Effector memory CD8-positive, alpha-beta T cell (primary cell): Measurements from ENCODE around the gene RTBDN.
"Not testable (repeated sequence)": the region's sequence is repeated elsewhere in the genome, so short reads cannot be mapped to it uniquely, and the experiment has no call there.

Experiments
- ATAC-seq: fragments of 150-1000 bp; cut with Tn5 transposase; replicated peaks from 2 replicates; pipeline ENCODE4 v1.10.0; 2021; ENCODE audit warnings: mild to moderate bottlenecking, moderate library complexity
- DNase-seq, 3 experiments: peaks; one replicate each; pipeline ENCODE4 v3.0.0; 2021
- H3K27ac Mint-ChIP-seq, 2 donors: one replicate each; pipeline ENCODE4 v1.8.0; 2022; ENCODE audit warnings: mild to moderate bottlenecking in 2 of 2, mixed read lengths in 2 of 2, moderate library complexity in 2 of 2
- H3K27me3 Mint-ChIP-seq, 2 donors: one replicate each; pipeline ENCODE4 v1.8.0; 2022; ENCODE audit warnings: mixed read lengths in 2 of 2
- H3K36me3 Mint-ChIP-seq: one replicate; pipeline ENCODE4 v1.8.0; 2022; ENCODE audit warnings: mild to moderate bottlenecking, moderate library complexity, mixed read lengths; ENCODE audit not compliant: insufficient read depth
- H3K4me1 Mint-ChIP-seq, 2 donors: one replicate each; pipeline ENCODE4 v1.8.0; 2022; ENCODE audit warnings: low read depth in 2 of 2, mixed read lengths in 2 of 2
- H3K4me3 Mint-ChIP-seq, 2 donors: one replicate each; pipeline ENCODE4 v1.8.0; 2022; ENCODE audit warnings: mild to moderate bottlenecking in 2 of 2, mixed read lengths in 2 of 2, moderate library complexity in 2 of 2
- H3K9me3 Mint-ChIP-seq, 2 donors: one replicate each; pipeline ENCODE4 v1.8.0; 2022; ENCODE audit warnings: mixed read lengths in 2 of 2

RTBDN gene

DNA sequence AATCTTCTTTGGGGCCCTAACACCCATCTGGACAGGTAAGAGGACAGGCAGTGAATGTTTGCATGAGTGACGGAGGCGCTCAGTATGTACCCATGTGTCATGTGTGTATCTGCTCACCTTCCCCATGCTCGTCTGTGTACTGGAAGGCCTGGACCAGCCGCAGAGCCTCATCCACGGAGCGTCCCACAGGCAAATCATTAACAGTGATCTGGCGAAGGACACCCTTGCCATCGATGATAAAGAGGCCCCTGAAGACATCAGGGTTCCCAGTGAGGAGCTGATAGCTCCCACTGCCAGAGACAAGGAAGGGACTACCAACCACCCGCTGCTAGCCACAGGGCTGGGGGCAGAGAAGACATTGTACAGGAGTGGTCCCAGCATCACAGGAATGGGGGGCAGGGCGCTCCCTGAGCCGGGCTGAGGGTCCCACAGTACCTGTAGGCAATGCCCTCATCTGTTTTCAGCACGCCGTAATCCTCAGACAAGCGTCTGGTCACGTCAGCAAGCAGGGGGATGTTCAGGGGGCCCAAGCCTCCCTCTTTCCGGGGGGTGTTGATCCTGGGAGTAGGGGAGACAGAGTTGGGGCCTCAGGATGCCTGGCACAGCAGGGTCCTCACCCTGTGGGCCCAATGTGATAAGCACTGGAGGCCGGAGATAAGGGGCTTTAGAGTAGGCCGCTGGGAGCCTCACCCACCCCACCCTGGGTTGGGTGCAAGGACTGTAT is 34.5 kb downstream of the RTBDN start:
- no peaks in the 10 kb centered on the region for H3K9me3 Mint-ChIP-seq
- peaks cover 23 to 28% of the 10 kb centered on the region in 2 donors for H3K4me1 Mint-ChIP-seq
- H3K27ac Mint-ChIP-seq = no peak overlapping the region
- H3K27me3 Mint-ChIP-seq = no peaks in the 10 kb centered on the region
- H3K4me3 Mint-ChIP-seq = peak overlapping the region; percentile 83 to 85
- H3K36me3 Mint-ChIP-seq = peaks cover 44% of the 10 kb centered on the region
- ATAC-seq (no peak), DNase-seq (no peak)

DNA sequence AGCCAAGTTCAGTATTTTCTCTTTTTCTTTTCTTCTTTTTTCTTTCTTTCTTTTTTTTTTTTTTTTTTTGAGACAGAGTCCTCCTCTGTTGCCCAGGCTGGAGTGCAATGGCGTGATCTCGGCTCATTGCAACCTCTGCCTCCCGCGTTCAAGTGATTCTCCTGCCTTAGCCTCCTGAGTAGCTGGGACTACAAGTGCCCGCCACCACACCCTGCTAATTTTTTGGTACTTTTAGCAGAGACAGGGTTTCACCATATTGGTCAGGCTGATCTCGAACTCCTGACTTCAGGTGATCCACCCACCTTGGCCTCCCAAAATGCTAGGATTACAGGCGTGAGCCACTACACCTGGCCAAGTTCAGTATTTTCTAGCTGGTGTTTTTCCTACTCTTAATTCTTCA is 36.8 kb downstream of the RTBDN start:
- DNase-seq, H3K27me3 Mint-ChIP-seq, H3K4me3 Mint-ChIP-seq, ATAC-seq, H3K9me3 Mint-ChIP-seq: not testable (repeated sequence)
- peaks cover 65% of the 10 kb centered on the region for H3K36me3 Mint-ChIP-seq
- H3K27ac Mint-ChIP-seq = peak overlapping the region in 1 of 2 donors; percentile 44
- peaks cover 29 to 35% of the 10 kb centered on the region in 2 donors for H3K4me1 Mint-ChIP-seq

DNA sequence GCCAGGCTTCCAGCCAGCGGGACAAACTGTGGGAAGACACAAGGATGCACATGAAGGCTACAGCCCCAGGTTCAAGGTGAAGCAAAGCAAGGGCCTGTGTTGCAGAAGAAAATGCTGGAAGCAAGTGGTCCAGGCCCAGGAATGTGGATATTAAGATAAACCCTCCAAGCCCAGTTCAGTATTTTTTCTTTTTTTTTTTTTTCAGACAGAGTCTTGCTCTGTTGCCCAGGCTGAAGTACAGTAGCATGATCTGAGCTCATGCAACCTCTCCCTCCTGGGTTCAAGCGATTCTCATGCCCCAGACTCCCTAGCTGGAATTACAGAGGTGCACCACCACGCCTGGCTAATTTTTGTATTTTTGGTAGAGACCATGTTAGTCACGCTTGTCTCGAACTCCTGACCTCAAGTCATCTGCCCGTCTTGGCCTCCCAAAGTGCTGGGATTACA is 37.2 kb downstream of the RTBDN start:
- Mint-ChIP-seq H3K9me3 (no peaks in the 10 kb centered on the region), H3K27ac (no peak overlapping the region), H3K36me3 (peaks cover 70% of the 10 kb centered on the region), H3K27me3 (no peaks in the 10 kb centered on the region), H3K4me1 (peaks cover 25 to 31% of the 10 kb centered on the region in 2 donors), H3K4me3 (no peak overlapping the region)
- DNase-seq (no peak), ATAC-seq (no peak)

DNA sequence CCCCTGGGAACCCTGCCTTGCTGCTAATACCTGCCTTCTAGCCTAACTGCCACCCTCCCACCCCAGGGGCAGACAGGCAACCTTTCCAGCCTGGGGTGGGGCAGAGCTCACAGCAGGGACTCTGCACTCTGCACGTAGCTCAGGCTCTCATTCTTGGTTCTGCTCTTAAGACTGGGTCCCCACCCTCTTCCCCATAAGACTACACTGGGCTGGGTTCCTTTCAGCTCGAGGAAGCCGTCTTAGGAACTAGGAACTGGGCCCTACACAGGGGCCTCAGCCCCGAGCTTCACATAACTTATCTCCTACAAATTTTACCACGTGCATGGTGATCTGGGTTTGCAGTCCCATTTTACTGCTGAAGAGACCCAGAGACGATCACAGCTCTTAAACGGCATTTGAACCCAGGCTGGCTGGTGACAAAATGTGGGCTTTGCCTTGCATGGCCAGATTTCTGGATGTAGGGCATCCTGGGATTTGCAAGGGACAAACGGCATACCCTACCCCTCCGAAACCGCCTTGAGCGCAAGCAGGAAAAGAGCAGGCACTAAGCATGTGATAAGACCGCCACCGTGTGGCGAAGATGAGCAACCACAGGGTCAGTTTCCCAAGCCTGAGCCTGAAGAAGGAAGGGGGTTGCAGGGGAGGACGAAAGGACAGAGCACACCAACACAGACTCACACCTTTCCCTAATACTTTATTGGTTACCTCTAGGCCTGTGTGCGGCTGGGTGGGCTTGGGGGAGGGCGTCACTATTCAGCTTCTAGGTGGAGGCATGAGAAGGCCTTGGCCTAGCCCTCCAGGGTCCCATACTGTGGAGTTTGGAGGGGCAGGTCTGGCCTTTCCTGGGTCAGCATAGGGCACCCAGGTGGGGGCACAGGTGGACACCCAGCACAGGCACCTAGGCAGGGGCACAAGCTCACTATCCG is 38.0 kb downstream of the RTBDN start:
- H3K27ac Mint-ChIP-seq = peak overlapping the region; percentile 82 to 100
- H3K9me3 Mint-ChIP-seq = no peaks in the 10 kb centered on the region
- H3K36me3 Mint-ChIP-seq = peaks cover 76% of the 10 kb centered on the region
- ATAC-seq (no peak), DNase-seq (peak; percentile 73 to 75 (median 74))
- peaks cover 23 to 27% of the 10 kb centered on the region in 2 donors for H3K4me1 Mint-ChIP-seq
- no peaks in the 10 kb centered on the region for H3K27me3 Mint-ChIP-seq
- H3K4me3 Mint-ChIP-seq = peak overlapping the region; percentile 70 to 73

DNA sequence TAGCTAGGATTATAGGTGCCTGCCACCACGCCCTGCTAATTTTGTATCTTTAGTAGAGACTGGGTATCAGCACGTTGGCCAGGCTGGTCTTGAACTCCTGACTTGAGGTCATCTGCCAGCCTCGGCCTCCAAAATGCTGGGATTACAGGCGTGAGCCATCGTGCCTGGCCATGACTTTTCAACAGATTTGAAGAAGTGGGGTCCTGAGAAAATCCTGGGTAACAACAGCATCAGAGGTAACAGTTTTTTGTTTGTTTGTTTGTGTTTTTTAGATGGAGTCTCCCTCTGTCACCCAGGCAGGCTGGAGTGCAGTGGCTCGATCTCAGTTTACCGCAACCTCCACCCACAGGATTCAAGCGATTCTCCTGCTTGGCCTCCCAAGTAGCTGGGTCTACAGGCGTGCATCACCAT is 39.4 kb downstream of the RTBDN start:
- H3K4me3 Mint-ChIP-seq = peak overlapping the region; percentile 95 to 98
- H3K4me1 Mint-ChIP-seq = peaks cover 28 to 30% of the 10 kb centered on the region in 2 donors
- DNase-seq (no peak), ATAC-seq (no peak)
- no peaks in the 10 kb centered on the region for H3K9me3 Mint-ChIP-seq
- no peaks in the 10 kb centered on the region for H3K27me3 Mint-ChIP-seq
- H3K27ac Mint-ChIP-seq = peak overlapping the region; percentile 98 to 100
- peaks cover 81% of the 10 kb centered on the region for H3K36me3 Mint-ChIP-seq

DNA sequence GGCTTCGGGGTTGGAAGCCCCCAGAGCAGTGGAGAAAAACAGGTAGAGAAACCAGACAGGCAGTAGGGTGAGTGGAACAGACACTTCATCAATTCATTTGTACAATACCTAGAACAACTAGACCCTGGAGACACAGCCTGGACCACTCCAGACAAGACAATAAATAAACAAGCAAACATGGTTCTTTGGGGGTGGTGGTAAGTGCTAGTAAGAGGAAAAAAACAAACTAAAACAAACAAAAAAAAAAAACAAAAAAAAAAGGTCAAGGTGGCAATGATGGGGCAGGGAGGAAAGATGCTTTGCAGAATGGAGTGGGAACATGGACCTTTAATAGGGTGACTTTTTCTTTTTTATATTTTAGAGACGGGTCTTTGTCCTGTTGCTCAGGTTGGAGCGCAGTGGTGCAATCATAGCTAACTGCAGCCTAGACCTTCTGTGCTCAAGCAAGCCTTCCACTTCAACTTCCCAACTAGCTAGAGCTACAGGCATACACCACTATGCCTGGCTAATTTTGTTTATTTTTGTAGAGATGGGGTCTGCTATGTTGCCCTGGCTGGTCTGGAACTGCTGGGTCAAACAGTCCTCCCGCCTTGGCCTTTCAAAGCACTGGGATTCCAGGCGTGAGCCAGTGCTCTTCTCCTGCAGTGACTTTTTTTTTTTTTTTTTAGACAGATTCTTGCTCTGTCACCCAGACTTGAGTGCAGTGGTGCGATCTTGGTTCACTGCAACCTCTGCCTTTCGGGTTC is 40.0 kb downstream of the RTBDN start:
- H3K4me3 Mint-ChIP-seq = peak overlapping the region; percentile 95 to 98
- DNase-seq = no peak
- peak overlapping the region; percentile 98 to 100 for H3K27ac Mint-ChIP-seq
- peaks cover 28 to 30% of the 10 kb centered on the region in 2 donors for H3K4me1 Mint-ChIP-seq
- H3K36me3 Mint-ChIP-seq = peaks cover 82% of the 10 kb centered on the region
- no peaks in the 10 kb centered on the region for H3K9me3 Mint-ChIP-seq
- H3K27me3 Mint-ChIP-seq = no peaks in the 10 kb centered on the region
- ATAC-seq = no peak

DNA sequence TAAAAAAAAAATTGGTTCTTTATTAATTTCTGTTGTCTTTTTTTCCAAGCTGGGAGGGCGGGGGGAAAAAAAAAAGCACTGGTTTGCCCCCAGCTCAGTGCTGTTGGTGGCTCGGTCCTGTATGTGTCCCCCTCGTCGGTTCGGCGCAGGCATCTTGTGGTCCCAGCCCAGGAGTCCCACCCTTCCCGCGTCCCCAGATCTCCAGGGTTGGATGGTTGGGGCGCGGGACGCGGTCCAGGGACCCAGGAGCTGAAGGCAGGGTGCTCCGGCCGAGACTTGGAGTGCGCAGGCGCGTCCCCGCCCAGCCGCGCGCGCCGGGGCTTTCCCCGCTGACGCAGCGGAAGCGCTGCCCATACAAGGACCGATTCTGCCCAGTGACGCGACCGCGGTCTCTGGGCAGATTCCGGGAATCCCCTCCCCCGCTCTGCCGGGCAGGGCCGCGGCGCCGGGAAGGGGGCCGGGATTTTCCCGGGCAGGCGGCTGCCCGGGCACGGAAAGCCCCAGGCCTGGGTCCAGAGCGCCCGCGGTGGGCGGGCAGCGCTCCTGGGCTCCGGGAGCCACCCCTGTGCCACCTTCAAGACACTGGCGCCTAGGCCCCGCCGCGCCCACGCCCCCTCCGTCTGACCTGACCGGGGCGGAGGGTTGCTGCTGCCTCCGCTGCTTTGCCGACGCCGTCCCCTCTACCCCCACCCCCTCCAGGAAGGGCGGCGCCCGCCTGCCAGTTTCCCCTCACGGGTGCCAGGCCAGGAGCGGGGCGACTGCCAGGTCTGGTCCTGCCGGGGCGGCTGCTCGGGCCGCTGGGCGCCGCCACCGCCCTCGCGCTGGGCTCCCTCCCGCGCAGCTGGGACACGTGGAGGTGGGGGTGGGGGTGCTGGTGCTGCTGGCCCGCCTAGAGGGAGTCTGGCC is 40.8 kb downstream of the RTBDN start:
- Mint-ChIP-seq H3K4me1 (peaks cover 33 to 37% of the 10 kb centered on the region in 2 donors), H3K36me3 (peaks cover 79% of the 10 kb centered on the region), H3K4me3 (peak overlapping the region; percentile 95 to 98), H3K27ac (peak overlapping the region; percentile 98 to 100), H3K27me3 (no peaks in the 10 kb centered on the region), H3K9me3 (no peaks in the 10 kb centered on the region)
- peak; percentile 46 for ATAC-seq
- DNase-seq = peak; percentile 91 to 96 (median 96)

DNA sequence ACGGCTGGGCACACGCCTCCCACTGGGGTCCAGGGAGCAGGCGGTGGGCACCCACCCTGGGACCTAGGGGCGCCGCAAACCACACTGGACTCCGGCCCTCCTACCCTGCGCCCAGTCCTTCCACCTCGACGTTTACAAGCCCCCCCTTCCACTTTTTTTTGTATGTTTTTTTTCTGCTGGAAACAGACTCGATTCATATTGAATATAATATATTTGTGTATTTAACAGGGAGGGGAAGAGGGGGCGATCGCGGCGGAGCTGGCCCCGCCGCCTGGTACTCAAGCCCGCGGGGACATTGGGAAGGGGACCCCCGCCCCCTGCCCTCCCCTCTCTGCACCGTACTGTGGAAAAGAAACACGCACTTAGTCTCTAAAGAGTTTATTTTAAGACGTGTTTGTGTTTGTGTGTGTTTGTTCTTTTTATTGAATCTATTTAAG is 41.5 kb downstream of the RTBDN start:
- H3K36me3 Mint-ChIP-seq = peaks cover 76% of the 10 kb centered on the region
- H3K4me1 Mint-ChIP-seq = peaks cover 33 to 37% of the 10 kb centered on the region in 2 donors
- peak overlapping the region; percentile 98 to 100 for H3K27ac Mint-ChIP-seq
- H3K9me3 Mint-ChIP-seq = no peaks in the 10 kb centered on the region
- H3K4me3 Mint-ChIP-seq = peak overlapping the region; percentile 95 to 98
- DNase-seq (peak in 1 of 3 experiments; percentile 35), ATAC-seq (no peak)
- H3K27me3 Mint-ChIP-seq = no peaks in the 10 kb centered on the region

DNA sequence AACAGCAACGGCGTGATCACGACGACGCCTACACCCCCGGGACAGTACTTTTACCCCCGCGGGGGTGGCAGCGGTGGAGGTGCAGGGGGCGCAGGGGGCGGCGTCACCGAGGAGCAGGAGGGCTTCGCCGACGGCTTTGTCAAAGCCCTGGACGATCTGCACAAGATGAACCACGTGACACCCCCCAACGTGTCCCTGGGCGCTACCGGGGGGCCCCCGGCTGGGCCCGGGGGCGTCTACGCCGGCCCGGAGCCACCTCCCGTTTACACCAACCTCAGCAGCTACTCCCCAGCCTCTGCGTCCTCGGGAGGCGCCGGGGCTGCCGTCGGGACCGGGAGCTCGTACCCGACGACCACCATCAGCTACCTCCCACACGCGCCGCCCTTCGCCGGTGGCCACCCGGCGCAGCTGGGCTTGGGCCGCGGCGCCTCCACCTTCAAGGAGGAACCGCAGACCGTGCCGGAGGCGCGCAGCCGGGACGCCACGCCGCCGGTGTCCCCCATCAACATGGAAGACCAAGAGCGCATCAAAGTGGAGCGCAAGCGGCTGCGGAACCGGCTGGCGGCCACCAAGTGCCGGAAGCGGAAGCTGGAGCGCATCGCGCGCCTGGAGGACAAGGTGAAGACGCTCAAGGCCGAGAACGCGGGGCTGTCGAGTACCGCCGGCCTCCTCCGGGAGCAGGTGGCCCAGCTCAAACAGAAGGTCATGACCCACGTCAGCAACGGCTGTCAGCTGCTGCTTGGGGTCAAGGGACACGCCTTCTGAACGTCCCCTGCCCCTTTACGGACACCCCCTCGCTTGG is 42.1 kb downstream of the RTBDN start:
- Mint-ChIP-seq H3K4me3 (peak overlapping the region; percentile 95 to 98), H3K27ac (peak overlapping the region; percentile 98 to 100), H3K4me1 (peaks cover 33 to 37% of the 10 kb centered on the region in 2 donors)

DNA sequence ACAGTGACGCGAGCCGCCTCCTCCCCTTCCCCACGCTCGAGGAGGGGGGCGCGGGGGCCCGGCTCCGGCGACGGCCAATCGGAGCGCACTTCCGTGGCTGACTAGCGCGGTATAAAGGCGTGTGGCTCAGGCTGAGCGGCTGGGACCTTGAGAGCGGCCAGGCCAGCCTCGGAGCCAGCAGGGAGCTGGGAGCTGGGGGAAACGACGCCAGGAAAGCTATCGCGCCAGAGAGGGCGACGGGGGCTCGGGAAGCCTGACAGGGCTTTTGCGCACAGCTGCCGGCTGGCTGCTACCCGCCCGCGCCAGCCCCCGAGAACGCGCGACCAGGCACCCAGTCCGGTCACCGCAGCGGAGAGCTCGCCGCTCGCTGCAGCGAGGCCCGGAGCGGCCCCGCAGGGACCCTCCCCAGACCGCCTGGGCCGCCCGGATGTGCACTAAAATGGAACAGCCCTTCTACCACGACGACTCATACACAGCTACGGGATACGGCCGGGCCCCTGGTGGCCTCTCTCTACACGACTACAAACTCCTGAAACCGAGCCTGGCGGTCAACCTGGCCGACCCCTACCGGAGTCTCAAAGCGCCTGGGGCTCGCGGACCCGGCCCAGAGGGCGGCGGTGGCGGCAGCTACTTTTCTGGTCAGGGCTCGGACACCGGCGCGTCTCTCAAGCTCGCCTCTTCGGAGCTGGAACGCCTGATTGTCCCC is 42.9 kb downstream of the RTBDN start, which contains the start of gene JUNB:
Gene JUNB, plus strand, starts transcription at position 142 of the 706 bp plus-strand sequence. Its CDS starts 286 bp downstream, at position 428.
- Mint-ChIP-seq H3K36me3 (peaks cover 67% of the 10 kb centered on the region), H3K4me1 (peaks cover 32 to 36% of the 10 kb centered on the region in 2 donors), H3K27ac (peak within 1 kb of the TSS; percentile 98 to 100), H3K9me3 (no peaks in the 10 kb centered on the region), H3K27me3 (no peaks in the 10 kb centered on the region), H3K4me3 (peak within 1 kb of the TSS; percentile 95 to 98)
- DNase-seq (peak; percentile 95 to 97 (median 96)), ATAC-seq (peak; percentile 35)

More for the DNA sequence above, 42.1 kb downstream of the RTBDN start:
- no peaks in the 10 kb centered on the region for H3K27me3 Mint-ChIP-seq
- peak; percentile 64 to 71 (median 70) for DNase-seq
- ATAC-seq = no peak
- peaks cover 72% of the 10 kb centered on the region for H3K36me3 Mint-ChIP-seq
- no peaks in the 10 kb centered on the region for H3K9me3 Mint-ChIP-seq
